Trophoblast cell (in vitro differentiated cells and primary cell): Measurements from ENCODE around the gene MYL3.
"Not testable (repeated sequence)": the region's sequence is repeated elsewhere in the genome, so short reads cannot be mapped to it uniquely, and the experiment has no call there.

Experiments used
- DNase-seq, 2 donors: peaks; one replicate each; pipeline ENCODE4 v3.0.0-alpha.2; 2016
- H2AFZ ChIP-seq: 2 replicates; pipeline ENCODE4 v1.6.1; 2013; ENCODE audit warnings: low read length, moderate library complexity, mild to moderate bottlenecking; ENCODE audit not compliant: insufficient read depth, poor library complexity
- H2AK5ac ChIP-seq: 2 replicates; pipeline ENCODE4 v1.6.1; 2013; ENCODE audit warnings: mild to moderate bottlenecking, low read length
- H2BK120ac ChIP-seq: 2 replicates; pipeline ENCODE4 v1.6.1; 2013; ENCODE audit warnings: low read length, mild to moderate bottlenecking, moderate library complexity; ENCODE audit not compliant: insufficient read depth, poor library complexity
- H2BK12ac ChIP-seq: 2 replicates; pipeline ENCODE4 v1.6.1; 2013; ENCODE audit warnings: mild to moderate bottlenecking, low read length, moderate library complexity
- H2BK5ac ChIP-seq: 2 replicates; pipeline ENCODE4 v1.6.1; 2013; ENCODE audit warnings: low read length, low read depth, moderate library complexity, mild to moderate bottlenecking; ENCODE audit not compliant: poor library complexity
- H3K14ac ChIP-seq: 2 replicates; pipeline ENCODE4 v1.6.1; 2013; ENCODE audit warnings: mild to moderate bottlenecking, low read length
- H3K18ac ChIP-seq: 2 replicates; pipeline ENCODE4 v1.6.1; 2013; ENCODE audit warnings: mild to moderate bottlenecking, low read length
- H3K23ac ChIP-seq: 2 replicates; pipeline ENCODE4 v1.6.1; 2013; ENCODE audit warnings: low read length
- H3K27ac ChIP-seq: 2 replicates; pipeline ENCODE4 v1.5.1; 2013; ENCODE audit warnings: low read depth, mild to moderate bottlenecking, inconsistent platforms, low read length, moderate library complexity
- H3K27me3 ChIP-seq: 2 replicates; pipeline ENCODE4 v1.6.1; 2013; ENCODE audit warnings: inconsistent platforms, mild to moderate bottlenecking, low read length, moderate library complexity; ENCODE audit not compliant: insufficient read depth
- H3K36me3 ChIP-seq, 2 experiments: 1 replicate in 1 of 2; 2 replicates in 1 of 2; pipeline ENCODE4 v1.6.1; 2013; ENCODE audit warnings: low read length in 2 of 2, mild to moderate bottlenecking in 2 of 2, moderate library complexity in 1 of 2; ENCODE audit not compliant: insufficient read depth in 2 of 2, control insufficient read depth in 1 of 2
- H3K4ac ChIP-seq: 2 replicates; pipeline ENCODE4 v1.6.1; 2013; ENCODE audit warnings: low read depth, mild to moderate bottlenecking, low read length, moderate library complexity
- H3K4me1 ChIP-seq, 2 experiments: 1 replicate in 1 of 2; 2 replicates in 1 of 2; pipeline ENCODE4 v1.6.1; 2013; ENCODE audit warnings: low read length in 2 of 2, mild to moderate bottlenecking in 2 of 2, moderate library complexity in 1 of 2; ENCODE audit not compliant: insufficient read depth in 2 of 2, control insufficient read depth in 1 of 2
- H3K4me2 ChIP-seq: 2 replicates; pipeline ENCODE4 v1.6.1; 2013; ENCODE audit warnings: inconsistent platforms, mild to moderate bottlenecking, low read length, moderate library complexity
- H3K4me3 ChIP-seq: 2 replicates; pipeline ENCODE4 v1.5.1; 2013; ENCODE audit warnings: mild to moderate bottlenecking, low read depth, low read length, inconsistent platforms
- H3K79me1 ChIP-seq: one replicate; pipeline ENCODE4 v1.6.1; 2013; ENCODE audit warnings: low read length
- H3K79me2 ChIP-seq: 2 replicates; pipeline ENCODE4 v1.6.1; 2013; ENCODE audit warnings: low read length, mild to moderate bottlenecking; ENCODE audit not compliant: control insufficient read depth, insufficient read depth, poor library complexity
- H3K9ac ChIP-seq: 2 replicates; pipeline ENCODE4 v1.6.1; 2013; ENCODE audit warnings: mild to moderate bottlenecking, low read length
- H3K9me3 ChIP-seq: 2 replicates; pipeline ENCODE4 v1.6.1; 2013; ENCODE audit warnings: low read depth, mild to moderate bottlenecking, control low read depth, inconsistent platforms, low read length; ENCODE audit not compliant: insufficient read depth
- H4K12ac ChIP-seq: 2 replicates; pipeline ENCODE4 v1.6.1; 2013; ENCODE audit warnings: low read depth, mild to moderate bottlenecking, low read length, moderate library complexity
- H4K8ac ChIP-seq: 2 replicates; pipeline ENCODE4 v1.6.1; 2013; ENCODE audit warnings: low read depth, mild to moderate bottlenecking, low read length, moderate library complexity
- H4K91ac ChIP-seq: one replicate; pipeline ENCODE4 v1.6.1; 2013; ENCODE audit warnings: low read depth, mild to moderate bottlenecking, low read length, moderate library complexity
- WGBS: extraction: QIAGEN DNeasy Blood & Tissue Kit; methylation state at CpG from one replicate; pipeline ENCODE4 v1.1.7; 2013; ENCODE audit warnings: missing lambda C conversion rate; ENCODE audit not compliant: insufficient read length, insufficient coverage; ENCODE audit errors: extremely low coverage; 5-methylcytosine and 5-hydroxymethylcytosine counted together

MYL3 gene

DNA sequence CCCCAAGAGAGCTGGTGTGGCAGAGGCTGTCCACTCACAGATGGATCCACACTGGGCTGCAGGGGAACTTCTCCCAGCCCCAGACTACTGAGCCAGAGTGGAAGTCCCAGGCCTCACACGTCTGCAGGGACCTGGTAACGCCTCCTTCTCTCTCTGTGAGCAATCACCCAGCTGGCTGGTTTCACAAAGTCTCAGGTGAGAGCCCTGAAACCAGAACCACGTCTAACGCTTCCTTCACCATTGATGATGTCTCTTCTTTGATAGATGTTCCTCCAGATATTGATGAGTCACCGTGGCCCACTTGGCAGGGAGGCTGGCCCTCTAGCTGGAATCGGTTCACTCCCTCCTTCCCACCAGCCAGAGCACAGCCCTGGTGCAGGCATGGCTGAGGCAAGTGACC is 54.5 kb downstream of the MYL3 start:
- H3K23ac ChIP-seq, H2BK12ac ChIP-seq, H3K4me2 ChIP-seq, H2AFZ ChIP-seq, H3K14ac ChIP-seq, H4K91ac ChIP-seq, H3K9ac ChIP-seq, H3K79me2 ChIP-seq, H3K27me3 ChIP-seq, H2BK120ac ChIP-seq, H3K79me1 ChIP-seq, H3K4me1 ChIP-seq, H3K18ac ChIP-seq, H2AK5ac ChIP-seq, H3K4ac ChIP-seq, H3K36me3 ChIP-seq, H3K9me3 ChIP-seq, H4K12ac ChIP-seq, H2BK5ac ChIP-seq, H4K8ac ChIP-seq, DNase-seq, H3K4me3 ChIP-seq, H3K27ac ChIP-seq: not testable (repeated sequence)
- WGBS, result no CpG with 5 or more reads among the region's 6 CpGs
